Adipocyte (in vitro differentiated cells): ENCODE data around the gene FAM227B.
"Not testable (repeated sequence)": the region's sequence is repeated elsewhere in the genome, so short reads cannot be mapped to it uniquely, and the experiment has no call there.

ENCODE experiments used
- DNase-seq: peaks from one replicate; pipeline ENCODE4 v3.0.0-alpha.2; 2015; ENCODE audit warnings: low read depth
- H3K27me3 ChIP-seq: replicated peaks from 2 replicates; pipeline ENCODE4 v1.7.0; 2013; ENCODE audit warnings: mild to moderate bottlenecking, low read length, moderate library complexity; ENCODE audit not compliant: control insufficient read depth, insufficient read depth
- H3K36me3 ChIP-seq: 2 replicates; pipeline ENCODE4 v1.7.0; 2013; ENCODE audit warnings: low read length, mild to moderate bottlenecking, moderate library complexity; ENCODE audit not compliant: control insufficient read depth, insufficient read depth, severe bottlenecking
- H3K4me1 ChIP-seq: 2 replicates; pipeline ENCODE4 v1.7.0; 2013; ENCODE audit warnings: mild to moderate bottlenecking, low read length, moderate library complexity; ENCODE audit not compliant: control insufficient read depth, insufficient read depth
- H3K4me3 ChIP-seq: 2 replicates; pipeline ENCODE4 v1.7.0; 2013; ENCODE audit warnings: mild to moderate bottlenecking, low read length, moderate library complexity
- H3K9ac ChIP-seq: 2 replicates; pipeline ENCODE4 v1.7.0; 2013; ENCODE audit warnings: mild to moderate bottlenecking, low read length, moderate library complexity
- H3K9me3 ChIP-seq: 2 replicates; pipeline ENCODE4 v1.7.0; 2013; ENCODE audit warnings: mild to moderate bottlenecking, low read length, moderate library complexity; ENCODE audit not compliant: control insufficient read depth

FAM227B gene

DNA sequence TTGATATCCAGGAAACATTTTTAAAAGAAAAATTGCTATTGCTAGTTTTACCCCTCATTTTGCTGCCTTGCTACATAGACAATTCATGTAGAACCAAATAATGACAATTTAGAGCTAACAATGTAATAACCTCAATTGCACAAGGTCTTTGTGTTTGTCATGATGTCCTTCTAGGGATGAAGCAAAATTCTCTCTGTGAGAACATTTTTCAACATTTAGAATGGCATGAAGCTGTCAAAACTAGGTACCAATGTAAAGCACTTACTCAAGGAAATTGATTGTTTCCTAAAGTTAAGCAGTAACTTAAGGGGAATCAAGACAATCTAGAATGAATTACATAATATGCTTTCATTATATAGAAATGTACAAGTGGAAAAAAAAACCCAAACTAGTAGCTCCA lies 205.5 kb downstream of the FAM227B start:
- Histone ChIP-seq H3K4me1 (peaks cover 15% of the 10 kb centered on the region), H3K27me3 (no peaks in the 10 kb centered on the region), H3K9ac (no peak overlapping the region), H3K4me3 (no peak overlapping the region), H3K36me3 (no peaks in the 10 kb centered on the region), H3K9me3 (no peaks in the 10 kb centered on the region)
- peak; percentile 32 for DNase-seq

DNA sequence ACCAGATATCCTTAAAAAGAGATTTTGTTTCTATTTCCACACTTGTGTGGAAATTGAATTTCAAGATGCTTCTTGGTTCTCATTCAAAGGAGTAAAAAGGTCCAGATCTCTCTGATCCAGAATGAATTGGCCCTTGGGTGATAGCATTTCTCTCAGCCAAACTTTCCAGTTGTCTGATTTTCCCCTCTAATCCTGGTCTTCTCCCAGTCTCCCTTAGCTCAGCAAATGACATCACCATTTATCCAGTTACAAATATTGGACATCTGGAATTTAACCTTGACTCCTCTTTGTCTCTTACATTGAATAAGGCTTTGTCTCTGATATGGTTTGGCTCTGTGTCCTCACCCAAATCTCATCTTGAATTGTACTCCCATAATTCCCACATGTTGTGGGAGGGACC lies 207.8 kb downstream of the FAM227B start:
- no peak for DNase-seq
- Histone ChIP-seq H3K36me3 (no peaks in the 10 kb centered on the region), H3K9ac (no peak overlapping the region), H3K9me3 (no peaks in the 10 kb centered on the region), H3K4me1 (peaks cover 15% of the 10 kb centered on the region), H3K4me3 (no peak overlapping the region), H3K27me3 (no peaks in the 10 kb centered on the region)

DNA sequence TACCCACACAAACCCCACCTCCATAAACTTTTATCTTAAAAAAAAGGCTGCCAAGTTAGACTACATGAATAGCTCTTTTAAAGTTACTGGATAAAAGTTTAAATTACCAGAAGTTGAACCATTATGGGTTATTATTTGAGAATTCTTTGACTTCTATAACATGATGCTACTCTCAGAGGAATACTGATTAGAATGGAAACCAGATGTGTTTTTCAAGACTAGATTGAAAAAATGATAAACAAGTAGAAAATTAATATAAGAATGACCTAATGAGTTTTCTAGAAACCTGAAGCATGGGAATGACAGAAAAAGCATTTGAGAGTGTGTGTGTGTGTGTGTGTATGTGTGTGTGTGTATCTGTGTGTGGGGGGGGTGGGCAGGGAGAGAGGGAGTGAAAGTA lies 210.0 kb downstream of the FAM227B start:
- Histone ChIP-seq H3K4me1 (peaks cover 9% of the 10 kb centered on the region), H3K9me3 (no peaks in the 10 kb centered on the region), H3K4me3 (no peak overlapping the region), H3K27me3 (no peaks in the 10 kb centered on the region), H3K36me3 (no peaks in the 10 kb centered on the region), H3K9ac (no peak overlapping the region)
- DNase-seq, result peak; percentile 27

DNA sequence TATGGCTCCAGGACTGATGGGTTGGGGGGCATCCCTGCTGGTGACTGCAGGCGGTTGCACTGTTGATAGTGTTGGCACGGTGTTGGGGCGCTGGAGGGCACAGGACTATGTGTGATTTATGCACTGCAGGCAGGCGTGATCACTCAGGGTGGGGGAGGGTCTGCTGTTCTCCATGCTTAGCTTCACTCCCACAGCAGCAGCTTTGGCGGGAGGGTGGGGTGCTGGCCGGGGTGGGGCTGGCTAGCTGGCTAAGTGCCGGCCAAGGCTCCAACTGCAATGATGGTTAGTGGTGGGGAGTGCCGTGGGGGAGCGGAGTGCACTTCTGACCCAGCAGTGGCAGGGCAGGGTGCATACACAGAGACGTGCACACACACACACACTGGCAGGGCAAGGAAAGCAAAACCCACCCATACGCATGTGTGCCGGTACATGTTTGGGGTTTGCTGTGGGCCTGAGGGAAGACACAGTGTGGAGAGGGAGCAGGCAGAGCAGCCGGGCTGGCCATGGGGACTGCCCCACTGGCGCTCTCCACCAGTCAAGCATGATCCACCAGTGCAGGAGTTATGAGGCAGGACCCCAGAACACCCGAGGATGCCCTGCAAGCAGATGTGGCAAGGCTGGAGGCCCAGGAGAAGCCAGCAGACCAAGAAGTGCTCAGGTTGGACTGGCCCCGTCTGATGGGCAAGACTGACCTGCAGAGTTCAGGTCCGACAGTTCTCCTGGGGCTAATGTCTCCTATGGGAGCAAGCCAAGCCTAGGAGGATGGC lies 214.1 kb downstream of the FAM227B start:
- Histone ChIP-seq H3K9ac (no peak overlapping the region), H3K4me1 (no peaks in the 10 kb centered on the region), H3K36me3 (no peaks in the 10 kb centered on the region), H3K9me3 (no peaks in the 10 kb centered on the region), H3K27me3 (no peaks in the 10 kb centered on the region), H3K4me3 (no peak overlapping the region)
- no peak for DNase-seq

DNA sequence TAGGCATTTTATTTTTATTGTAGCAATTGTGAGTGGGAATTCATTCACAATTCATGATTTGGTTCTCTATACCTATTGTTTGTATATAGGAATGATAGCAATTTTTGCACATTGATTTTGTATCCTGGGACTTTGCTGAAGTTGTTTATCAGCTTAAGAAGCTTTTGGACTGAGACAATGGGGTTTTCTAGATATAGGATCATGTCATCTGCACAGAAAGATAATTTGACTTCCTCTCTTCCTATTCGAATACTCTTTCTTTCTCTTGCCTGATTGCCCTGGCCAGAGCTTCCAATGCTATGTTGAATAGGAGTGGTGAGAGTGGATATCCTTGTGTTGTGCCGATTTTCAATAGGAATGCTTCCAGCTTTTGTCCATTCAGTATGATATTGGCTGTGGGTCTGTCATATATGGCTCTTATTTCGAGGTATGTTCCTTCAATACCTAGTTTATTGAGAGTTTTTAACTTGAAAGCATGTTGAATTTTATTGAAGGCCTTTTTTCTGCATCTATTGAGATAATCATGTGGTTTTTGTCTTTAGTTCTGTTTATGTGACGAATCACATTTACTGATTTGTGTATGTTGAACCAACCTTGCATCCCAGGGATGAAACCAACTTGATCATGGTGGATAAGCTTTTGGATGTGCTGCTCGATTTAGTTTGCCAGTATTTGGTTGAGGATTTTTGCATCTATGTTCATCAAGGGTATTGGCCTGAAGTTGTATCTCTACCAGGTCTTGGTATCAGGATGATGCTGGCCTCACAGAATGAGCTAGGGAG lies 217.9 kb downstream of the FAM227B start:
- not testable (repeated sequence) for H3K9me3 ChIP-seq, H3K9ac ChIP-seq, DNase-seq, H3K4me3 ChIP-seq, H3K27me3 ChIP-seq, H3K4me1 ChIP-seq, H3K36me3 ChIP-seq

DNA sequence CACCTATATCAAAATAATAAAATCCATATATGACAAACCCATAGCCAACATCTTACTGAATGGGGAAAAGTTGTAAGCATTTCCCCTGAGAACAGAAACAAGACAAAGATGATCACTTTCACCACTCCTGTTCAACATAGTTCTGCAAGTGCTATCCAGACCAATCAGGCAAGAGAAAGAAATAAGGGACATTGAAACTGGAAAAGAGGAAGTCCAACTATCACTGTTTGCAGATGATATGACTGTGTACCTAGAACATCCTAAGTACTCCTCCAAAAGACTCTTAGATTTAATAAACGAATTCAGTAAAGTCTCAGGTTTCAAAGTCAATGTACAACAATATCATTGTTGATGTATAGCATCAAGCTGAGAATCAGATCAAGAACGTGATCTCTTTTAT lies 233.1 kb downstream of the FAM227B start:
- H3K4me3 ChIP-seq, result no peak overlapping the region
- H3K9ac ChIP-seq, result no peak overlapping the region
- no peaks in the 10 kb centered on the region for H3K36me3 ChIP-seq
- peaks cover 9% of the 10 kb centered on the region for H3K4me1 ChIP-seq
- no peak for DNase-seq
- H3K9me3 ChIP-seq, result no peaks in the 10 kb centered on the region
- H3K27me3 ChIP-seq, result no peaks in the 10 kb centered on the region

DNA sequence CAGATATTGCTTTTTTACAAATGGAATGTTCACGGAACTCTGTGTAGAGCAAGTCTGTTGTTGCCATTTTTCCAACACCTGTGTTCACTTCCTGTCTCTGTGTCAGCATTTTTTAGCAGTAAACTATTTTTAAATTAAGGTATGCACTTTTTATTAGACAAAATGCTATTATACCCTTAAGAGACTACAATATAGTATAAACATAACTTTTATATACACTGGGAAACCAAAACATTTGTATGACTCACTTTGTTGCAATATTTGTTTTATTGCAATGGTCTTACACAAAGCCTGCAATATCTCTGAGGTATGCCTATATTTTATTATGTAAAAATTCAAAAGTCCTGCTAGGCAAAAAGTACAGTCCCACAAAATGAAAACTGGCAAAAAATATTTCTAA lies 237.4 kb downstream of the FAM227B start:
- H3K36me3 ChIP-seq, result no peaks in the 10 kb centered on the region
- H3K4me3 ChIP-seq, result no peak overlapping the region
- H3K27me3 ChIP-seq, result no peaks in the 10 kb centered on the region
- no peak overlapping the region for H3K9ac ChIP-seq
- peaks cover 9% of the 10 kb centered on the region for H3K4me1 ChIP-seq
- peak; percentile 74 for DNase-seq
- H3K9me3 ChIP-seq, result no peaks in the 10 kb centered on the region

DNA sequence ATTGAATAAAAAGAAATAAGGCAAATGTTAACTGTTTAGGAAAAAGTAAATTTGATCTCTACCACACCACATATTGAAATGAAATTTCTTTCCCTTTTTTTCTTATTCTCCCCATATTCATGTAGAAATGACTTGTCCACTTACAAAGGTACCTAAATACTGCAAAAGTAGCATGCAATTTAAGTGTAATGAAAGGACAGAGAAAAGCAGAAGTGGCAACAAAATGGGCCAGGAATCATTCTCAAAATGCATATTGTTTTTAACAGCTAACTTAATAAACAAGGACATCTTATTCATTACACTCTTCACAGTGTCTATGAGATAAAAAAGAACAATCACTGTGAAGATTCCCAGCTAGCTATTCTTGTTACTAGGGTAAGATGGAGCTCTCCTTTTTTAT lies 238.2 kb downstream of the FAM227B start:
- no peaks in the 10 kb centered on the region for H3K27me3 ChIP-seq
- no peaks in the 10 kb centered on the region for H3K9me3 ChIP-seq
- no peak for DNase-seq
- H3K4me3 ChIP-seq, result no peak overlapping the region
- no peak overlapping the region for H3K9ac ChIP-seq
- H3K36me3 ChIP-seq, result no peaks in the 10 kb centered on the region
- H3K4me1 ChIP-seq, result peaks cover 9% of the 10 kb centered on the region

DNA sequence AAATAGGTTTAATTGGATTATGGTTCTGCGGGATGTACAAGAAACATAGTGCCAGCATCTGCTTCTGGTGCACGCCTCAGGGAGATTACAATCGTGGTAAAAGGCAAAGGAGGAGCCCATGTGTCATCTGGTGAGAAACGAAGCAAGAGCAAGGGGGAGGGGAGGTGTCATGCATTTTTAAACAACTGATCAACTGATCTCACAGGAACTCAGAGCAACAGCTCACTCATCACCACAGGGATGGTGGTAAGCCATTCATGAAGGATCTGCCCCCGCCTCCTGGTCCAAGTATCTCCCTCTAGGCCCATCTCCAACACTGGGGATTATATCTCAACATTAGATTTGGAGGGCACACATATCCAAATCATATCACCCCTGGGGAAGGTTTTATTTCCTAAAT lies 239.7 kb downstream of the FAM227B start:
- Histone ChIP-seq H3K9me3 (no peaks in the 10 kb centered on the region), H3K4me1 (peaks cover 9% of the 10 kb centered on the region), H3K4me3 (no peak overlapping the region), H3K27me3 (no peaks in the 10 kb centered on the region), H3K9ac (no peak overlapping the region), H3K36me3 (no peaks in the 10 kb centered on the region)
- no peak for DNase-seq

DNA sequence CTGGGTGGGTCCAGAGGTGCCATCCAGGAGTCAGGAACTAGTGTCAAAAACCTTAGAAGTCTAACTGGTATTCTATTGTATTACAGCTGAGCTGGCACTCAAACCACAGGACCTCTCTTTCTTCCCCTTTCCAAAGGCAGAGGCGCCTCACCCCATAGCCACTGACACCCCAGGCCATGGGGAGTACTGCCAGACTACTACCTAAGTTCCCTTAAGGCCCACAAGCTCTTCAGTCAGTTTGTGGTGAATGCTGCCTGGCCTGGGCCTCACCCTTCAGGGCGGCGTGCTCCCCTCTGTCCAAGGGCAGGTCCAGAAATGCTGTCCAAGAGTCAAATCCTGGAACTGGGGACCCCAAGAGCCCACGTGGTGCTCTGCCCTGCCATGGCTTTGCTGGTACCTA lies 240.6 kb downstream of the FAM227B start:
- no peaks in the 10 kb centered on the region for H3K27me3 ChIP-seq
- DNase-seq, result no peak
- H3K9ac ChIP-seq, result no peak overlapping the region
- no peaks in the 10 kb centered on the region for H3K36me3 ChIP-seq
- H3K4me3 ChIP-seq, result no peak overlapping the region
- peaks cover 9% of the 10 kb centered on the region for H3K4me1 ChIP-seq
- no peaks in the 10 kb centered on the region for H3K9me3 ChIP-seq

DNA sequence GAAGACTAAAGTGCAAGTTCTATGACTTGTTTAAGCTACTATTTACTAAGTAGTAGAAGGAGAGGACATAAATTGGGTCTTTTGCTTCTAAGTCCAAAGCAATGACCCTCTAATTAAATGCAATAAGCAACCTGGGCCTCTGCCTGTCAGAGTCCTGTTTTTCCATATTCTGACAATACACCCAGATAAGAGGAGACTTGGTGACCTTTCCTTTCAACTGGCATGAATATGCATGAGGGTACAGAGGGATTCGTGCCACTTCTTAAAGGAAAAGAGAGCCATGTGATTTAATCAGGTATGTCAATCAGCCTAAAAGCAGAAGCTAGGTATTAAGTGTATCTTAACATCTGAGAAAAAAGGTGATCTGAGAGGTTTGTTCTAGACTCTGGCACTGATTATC lies 248.3 kb downstream of the FAM227B start:
- Histone ChIP-seq H3K36me3 (no peaks in the 10 kb centered on the region), H3K4me1 (no peaks in the 10 kb centered on the region)
- no peak for DNase-seq

More for the DNA sequence above, 248.3 kb downstream of the FAM227B start:
- Histone ChIP-seq H3K9ac (no peak overlapping the region), H3K27me3 (no peaks in the 10 kb centered on the region), H3K9me3 (no peaks in the 10 kb centered on the region), H3K4me3 (no peak overlapping the region)
